ENCODE measurements around the gene TBC1D2B.
"Not testable (repeated sequence)": the region's sequence is repeated elsewhere in the genome, so short reads cannot be mapped to it uniquely, and the experiment has no call there.

TBC1D2B gene

DNA sequence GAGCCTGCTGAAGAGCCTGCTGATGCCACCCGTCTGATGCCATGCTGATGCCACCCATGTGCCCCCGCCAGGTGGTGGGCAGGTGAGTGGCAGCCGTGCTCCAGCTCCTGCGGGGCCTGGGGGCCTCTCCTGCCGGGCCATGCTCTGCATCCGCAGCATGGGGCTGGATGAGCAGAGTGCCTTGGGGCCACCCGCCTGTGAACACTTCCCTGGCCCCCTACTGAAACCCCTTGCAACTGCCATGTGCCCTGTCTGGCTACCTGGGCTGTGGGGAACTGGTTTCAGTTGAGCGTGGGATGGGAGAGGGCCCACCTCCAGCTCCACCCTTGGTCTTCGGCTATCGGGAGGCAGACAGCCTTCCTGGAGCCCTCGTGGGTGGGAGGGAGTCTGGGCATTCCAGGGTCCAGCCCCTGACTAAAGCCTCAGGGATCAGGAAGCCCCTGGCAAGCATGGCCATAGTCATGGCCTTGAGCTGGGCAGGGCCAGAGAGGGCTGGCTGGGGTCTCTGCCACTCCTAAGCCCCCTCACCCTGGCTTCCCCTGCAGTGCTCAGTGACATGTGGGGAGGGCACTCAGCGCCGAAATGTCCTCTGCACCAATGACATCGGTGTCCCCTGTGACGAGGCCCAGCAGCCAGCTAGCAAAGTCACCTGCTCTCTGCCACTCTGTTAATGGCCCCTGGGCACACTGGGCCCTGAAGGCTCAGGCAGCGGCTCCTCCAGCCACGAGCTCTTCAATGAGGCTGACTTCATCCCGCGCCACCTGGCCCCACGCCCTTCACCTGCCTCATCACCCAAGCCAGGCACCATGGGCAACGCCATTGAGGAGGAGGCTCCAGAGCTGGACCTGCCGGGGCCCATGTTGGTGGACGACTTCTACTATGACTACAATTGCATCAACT is 92.2 kb downstream of the TBC1D2B start:
- DNase-seq: no peak

DNA sequence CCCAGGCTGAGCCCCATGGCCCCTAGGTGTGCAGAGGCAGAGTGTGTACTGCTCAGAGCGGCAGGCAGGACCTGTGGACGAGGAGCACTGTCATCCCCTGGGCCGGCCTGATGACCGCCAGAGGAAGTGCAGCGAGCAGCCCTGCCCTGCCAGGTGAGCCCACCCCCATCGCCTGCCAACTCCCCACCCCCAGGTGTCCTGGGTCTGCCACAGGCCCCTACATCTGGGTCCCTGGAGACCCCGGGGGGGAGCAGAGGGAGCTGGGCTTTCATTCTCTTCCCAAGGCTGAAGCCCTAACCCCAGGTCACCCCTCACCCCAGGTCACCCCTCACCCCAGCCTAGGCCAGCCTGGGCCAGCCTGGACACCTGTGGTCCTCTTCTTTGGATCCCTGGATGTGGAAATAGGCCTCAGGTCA is 93.1 kb downstream of the TBC1D2B start:
- DNase-seq: no peak

DNA sequence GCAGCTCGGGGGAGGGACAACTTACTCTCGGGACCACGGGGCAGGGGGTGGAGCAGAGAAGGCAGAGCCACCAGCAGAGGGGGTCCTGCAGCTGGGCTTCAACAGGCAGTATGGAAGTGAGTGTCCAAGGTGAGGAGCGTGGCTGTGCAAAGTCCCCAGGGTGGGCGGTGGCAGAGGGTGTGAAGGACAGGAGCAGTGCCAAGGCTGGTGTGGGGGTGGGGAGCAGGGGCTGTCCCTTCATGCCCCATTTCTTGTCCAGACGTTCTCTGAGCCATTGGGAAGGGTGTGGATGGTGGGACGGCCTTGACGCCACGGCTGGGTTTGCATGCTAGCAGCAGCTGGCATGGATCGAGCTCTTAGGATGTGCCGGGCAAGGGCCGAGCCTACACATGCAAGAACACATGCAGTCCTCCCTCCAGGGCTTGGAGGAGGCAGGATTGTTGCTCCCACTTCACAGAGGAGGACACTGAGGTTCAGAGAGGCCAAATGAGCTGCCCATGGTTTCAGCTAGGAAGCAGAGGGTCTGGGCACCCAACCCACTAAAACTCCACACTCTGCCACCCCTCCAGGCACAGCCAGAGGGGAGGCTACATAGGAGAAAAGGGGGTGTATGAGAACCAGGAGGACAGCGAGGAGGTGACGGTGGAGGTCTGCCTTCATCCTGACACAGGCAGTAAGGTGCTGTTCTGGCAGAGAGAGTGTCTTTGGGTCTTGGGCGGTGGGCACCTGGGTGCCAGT is 93.6 kb downstream of the TBC1D2B start:
- DNase-seq: no peak

DNA sequence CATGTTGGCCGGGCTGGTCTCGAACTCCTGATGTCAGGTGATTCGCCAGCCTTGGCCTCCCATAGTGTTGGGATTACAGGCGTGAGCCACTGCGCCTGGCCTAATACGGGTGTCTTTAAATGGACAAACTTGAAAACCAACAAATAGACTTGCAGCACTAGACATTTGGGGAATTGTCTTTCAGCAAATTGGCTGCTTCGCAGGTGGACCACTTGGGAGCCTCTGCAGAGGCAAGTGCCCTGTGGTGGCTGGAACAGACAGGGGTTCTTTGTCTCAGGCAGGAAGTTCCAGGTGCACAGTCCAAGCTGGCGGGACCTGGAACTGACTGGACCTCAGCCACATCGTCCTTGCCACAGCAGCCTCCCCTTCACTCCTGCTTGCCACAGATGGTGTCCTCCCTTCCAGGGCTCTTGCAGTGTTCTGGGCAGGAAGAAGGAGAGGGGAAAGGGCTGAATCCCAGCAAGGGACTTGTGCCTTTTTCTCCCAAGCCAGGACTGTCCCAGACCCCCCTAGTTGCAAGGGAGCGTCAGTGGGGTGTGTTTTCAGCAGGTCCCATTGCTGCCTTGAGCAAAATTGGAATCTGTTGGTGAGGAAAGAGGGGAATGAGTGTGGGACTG is 94.3 kb downstream of the TBC1D2B start:
- DNase-seq: no peak

DNA sequence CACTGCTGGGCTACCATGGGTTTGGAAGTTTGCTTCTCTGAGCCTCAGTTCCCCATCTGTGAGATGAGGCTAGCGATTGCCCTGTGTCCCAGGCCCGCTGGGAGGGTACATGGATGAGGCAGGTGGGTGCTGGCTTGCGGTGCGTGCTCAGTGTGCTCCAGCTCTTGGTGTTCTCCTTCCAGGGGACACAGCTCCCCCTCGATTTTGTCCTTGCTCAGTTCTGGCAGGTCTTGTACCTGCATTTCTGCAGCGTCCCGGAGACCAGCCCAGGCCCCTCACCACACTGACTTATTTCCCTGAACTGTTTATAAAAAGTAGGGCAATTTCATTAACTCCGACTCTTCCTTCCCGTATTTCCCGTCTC is 95.4 kb downstream of the TBC1D2B start:
- no peak for DNase-seq

DNA sequence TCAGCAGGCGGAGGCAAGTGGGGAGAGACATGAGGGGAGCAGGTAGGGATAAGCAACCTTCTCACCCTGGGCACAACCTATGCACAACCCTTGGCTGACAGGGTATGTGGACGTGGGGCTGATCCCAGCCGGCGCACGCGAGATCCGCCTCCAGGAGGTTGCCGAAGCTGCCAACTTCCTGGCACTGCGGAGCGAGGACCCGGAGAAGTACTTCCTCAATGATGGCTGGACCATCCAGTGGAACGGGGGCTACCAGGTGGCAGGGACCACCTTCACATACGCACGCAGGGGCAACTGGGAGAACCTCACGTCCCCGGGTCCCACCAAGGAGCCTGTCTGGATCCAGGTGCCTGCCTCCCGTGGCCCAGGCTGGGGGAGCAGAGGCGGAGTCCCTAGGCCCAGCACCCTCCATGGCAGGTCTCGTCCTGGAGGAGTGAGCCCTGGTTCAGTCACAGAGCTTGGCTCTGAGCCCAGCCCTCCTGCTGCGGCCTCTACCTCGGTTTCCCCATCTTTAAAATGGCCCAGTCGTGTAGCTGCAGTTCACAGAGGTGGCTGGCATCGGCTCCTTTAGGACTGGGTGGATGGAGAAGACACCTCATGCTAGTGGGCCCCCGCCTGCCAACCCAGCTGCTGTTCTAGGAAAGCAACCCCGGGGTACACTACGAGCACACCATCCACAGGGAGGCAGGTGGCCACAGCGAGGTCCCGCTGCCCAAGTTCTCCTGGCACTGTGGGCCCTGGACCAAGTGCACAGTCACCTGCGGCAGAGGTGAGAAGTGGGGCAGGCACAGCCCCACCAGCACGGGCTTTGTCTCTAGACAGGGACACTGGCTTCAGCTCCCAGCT is 96.0 kb downstream of the TBC1D2B start:
- DNase-seq: no peak

DNA sequence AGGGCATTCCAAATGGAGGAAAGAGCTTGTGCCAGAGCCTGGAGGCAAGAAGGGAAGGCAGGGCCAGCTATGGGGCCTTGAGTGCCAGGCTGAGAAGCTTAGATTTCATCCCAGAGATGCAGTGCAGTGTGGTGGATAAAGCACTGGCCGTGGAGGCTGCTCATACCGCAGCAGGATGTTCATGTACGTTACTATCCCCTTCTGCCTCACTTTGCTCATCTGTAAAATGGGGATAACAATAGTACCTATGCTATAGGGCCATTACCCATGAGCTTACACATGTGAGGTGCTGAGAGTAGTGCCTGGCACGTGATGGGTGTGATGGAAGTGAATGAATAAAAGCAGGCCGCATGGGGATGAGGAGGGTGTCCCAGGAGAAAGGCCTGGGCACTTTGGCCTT is 96.8 kb downstream of the TBC1D2B start:
- not testable (repeated sequence) for DNase-seq

DNA sequence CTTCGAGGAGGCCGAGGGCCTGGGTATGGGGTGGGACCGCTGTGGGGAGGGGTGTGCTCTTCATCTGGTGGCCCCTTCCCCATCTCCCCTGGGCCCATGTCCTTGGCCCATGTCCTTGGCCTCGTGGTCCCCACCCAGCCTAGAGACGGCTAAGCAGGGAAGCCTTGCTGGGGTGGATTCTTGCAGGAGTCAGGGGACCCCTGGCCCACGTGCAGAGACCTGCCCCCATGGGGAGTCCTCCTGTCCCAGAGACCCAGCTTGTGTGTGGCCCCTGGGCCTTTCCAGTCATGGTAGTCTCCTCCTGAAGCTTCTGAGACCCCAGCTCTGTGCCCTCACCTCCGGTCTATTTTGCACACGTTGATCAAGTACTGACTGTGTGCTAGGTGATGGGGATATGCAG is 97.4 kb downstream of the TBC1D2B start:
- no peak for DNase-seq

DNA sequence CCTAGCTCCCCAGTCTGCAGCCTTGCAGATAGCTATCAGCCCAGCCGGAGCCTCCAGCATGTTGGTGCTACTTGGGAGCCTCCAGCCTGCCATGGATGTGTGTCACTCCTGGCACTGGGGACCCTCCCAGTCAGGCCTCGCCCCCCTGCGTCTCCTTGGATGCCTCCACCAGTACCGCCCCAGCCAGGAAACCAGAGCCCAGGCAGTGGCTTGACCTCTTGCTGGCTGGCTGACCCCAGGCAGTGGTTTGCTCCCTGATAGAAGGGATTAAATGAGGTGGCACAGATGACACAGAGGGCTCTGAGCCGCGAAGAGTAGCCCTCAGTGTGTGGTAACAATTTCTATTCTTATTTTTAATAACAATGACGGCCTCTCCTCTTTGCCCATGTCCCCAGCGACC is 98.4 kb downstream of the TBC1D2B start:
- not testable (repeated sequence) for DNase-seq

DNA sequence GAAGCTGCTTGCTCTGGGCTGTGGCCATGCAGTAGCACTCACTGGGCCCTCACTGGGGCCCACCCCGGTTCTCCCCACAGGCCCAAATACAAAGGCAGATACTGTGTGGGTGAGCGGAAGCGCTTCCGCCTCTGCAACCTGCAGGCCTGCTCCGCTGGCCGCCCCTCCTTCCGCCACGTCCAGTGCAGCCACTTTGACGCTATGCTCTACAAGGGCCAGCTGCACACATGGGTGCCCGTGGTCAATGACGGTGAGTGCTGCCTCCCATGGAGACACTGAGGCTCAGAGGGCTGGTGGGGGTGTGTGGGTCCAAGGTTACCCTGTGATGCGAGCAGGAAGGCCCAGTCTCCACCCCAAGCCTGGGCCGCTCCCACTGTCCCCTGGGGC is 98.8 kb downstream of the TBC1D2B start:
- not testable (repeated sequence) for DNase-seq

DNA sequence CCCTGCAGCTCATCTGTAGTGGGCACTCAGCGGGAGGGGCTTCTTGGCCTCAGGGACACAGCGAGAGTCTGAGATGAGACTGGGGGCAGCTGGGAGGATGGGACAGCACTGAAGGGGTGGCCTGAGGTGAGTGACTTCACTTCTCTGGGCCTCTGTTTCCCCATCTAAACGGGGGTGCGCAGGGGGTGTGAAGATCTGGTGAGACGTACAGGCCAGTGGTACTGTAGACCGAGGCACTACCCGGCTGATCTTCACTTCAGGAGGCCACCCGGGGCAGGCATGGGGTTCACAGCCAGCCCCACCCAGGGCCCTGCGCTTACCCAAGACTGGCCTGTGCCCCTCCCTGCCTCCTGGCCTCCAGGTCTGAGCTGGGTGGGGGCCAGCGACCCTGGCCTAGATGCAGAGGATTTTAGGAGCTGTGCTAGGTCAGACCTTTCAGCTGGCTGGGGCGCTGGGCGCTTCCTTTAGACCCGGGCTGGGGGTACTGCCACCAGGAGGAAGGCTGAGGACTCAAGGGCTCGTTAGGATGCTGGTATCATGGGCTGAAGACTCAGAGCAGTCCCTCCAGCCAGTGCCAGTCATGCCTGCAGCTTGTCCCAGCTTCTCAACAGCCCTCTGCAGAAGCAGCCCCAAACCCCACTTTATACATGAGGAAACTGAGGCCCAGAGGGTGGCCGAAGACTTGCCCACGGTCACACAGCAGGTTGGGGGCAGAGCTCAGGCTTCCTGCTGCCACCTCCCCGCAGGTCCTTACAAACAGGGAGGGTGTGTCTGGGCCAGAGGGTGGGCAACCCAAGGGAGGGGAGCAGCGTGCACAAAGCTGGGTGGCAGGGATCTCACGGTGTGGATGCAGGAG is 99.4 kb downstream of the TBC1D2B start:
- DNase-seq: not testable (repeated sequence)

DNA sequence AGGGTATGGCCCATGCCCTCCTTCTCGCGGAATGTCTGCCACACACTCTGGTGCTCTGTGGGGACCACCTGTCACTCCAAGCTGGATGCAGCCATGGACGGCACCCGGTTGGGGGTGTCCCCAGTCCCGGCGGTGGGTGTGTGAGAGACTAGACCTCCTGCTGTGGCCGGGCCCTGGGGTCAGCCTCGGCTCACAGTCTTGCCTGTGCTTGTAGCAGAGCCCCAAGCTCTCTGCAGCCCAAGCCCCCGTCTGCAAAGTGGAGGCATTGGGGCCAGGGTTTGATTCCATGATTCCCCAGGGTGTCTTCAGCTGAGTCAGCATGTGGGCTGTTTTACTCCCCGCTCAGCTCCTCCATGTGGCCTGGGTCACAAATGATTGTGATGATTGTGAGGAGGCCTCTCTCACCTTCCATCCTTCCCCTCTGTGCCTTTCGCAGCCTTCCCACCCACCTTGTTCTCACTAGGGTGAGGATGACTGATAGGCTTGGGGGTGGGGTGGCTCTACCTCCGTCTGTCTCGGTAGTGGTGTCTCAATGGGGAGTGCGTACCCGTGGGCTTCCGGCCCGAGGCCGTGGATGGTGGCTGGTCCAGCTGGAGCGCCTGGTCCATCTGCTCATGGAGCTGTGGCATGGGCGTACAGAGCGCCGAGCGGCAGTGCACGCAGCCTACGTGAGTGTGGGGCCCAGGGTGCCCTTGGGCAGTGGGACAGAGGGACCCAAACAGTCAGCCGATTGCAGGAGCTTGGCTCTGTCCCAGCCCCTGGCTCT is 100.6 kb downstream of the TBC1D2B start:
- not testable (repeated sequence) for DNase-seq

DNA sequence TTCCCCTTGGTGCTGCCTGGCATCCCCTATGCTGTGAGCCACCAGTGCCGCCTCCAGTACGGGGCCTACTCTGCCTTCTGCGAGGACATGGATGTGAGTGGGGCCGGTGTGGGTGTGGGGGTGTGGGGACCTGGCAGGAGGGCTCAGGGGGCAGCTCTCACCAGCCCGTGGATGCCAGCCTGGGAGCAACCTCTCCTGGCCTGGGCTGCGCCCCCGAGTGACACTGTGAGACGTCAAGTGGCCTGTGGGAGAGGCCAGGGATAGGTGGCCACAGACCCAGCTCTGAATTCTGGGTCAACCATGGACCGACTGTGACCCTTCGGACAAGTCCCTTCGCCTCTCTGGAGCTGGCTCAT is 101.4 kb downstream of the TBC1D2B start:
- not testable (repeated sequence) for DNase-seq

DNA sequence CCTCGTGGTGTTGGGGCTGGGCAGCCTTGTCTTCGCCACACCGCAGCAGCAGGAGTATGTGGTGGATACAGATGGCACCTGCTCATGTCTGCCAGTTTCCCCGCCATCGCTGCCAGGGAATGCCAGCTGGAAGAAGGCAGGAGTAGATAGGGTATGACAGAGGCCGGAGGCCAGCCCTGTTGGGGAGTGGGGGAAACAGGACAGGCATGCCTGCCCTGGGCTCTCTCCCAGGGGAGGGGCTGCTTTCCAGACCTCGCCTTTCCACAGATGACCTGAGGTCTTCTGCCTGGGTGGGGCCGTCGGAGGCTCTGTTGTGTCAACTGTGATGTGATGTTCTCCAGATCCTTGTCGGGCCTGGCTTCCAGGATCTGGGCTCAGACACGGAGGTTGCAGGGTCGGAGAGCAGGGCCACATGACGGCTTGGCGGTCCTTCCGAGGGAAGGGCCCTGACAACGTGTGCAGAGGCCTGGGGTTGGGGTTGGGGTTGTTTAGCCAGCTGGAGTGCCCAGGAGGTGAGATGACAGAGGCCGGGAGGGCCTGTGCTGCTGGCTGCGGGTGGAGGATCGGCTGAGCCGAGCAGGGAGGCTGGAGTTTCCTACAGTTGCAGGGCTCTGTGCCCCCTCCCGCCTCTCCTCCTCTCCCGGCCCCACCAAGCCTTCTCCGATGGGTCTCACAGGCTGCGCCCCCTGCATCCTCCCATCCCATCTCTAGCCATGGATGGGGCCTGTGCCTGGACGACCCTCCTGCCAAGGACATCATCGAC is 102.0 kb downstream of the TBC1D2B start:
- DNase-seq: no peak

DNA sequence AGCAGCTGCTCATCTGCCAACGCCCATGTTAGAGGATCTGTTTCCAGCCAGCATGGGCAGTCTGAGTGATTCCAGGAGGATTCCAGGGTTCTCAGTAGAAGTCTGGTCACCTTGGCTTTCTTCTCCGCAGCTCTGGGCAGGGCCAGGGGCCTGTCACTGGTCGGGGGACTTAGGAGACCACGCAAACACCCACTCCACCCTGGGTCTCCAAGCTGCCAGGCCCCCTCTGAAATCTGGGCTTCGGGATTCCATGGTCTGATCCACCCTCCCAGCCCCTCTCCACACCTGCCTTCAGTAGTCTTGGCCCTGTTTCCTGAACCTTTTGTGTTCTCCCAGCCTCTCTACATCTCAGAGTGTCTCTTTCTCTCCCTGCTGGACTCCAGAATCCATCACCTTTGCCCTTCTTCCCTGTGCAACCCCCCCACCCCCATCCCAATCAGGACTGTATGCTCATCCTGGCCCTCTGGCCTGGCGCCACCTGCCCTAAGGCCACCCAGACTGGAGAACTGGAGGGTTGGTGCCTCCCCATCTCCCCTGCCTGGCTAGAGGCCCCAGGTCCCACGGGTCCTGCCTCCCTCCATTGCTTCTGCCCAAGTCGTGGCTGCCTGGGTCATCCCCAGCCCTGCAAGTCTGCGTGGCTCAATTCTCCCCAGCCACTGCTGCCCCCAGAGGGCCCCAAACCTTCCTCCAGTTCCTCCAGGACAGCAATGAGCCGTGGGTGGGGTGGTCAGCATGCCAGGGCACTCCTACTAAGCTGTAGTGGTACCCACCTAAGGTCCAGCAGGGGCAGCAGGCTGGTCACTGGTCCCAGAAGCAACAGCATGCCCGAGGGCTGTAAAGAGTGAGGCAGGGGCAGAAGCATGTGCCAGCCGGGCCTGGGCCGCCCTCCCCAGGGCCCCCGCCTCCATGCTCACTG is 102.8 kb downstream of the TBC1D2B start:
- no peak for DNase-seq

DNA sequence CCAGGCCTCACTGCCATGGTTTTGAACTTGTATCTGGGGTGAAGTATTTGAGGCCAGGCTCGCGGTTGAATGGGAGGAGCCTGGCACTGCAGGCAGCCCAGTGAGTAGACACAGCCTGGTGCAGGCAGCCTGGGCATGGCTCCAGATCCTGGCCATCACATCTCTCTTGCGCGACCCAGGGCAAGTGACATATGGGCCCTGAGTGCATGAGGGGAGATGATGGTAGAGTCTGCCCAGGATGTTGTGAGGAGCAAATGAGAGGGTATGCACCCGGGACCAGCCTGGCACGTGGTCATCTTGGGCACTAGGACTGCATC is 103.5 kb downstream of the TBC1D2B start:
- peak; percentile 70 for DNase-seq

DNA sequence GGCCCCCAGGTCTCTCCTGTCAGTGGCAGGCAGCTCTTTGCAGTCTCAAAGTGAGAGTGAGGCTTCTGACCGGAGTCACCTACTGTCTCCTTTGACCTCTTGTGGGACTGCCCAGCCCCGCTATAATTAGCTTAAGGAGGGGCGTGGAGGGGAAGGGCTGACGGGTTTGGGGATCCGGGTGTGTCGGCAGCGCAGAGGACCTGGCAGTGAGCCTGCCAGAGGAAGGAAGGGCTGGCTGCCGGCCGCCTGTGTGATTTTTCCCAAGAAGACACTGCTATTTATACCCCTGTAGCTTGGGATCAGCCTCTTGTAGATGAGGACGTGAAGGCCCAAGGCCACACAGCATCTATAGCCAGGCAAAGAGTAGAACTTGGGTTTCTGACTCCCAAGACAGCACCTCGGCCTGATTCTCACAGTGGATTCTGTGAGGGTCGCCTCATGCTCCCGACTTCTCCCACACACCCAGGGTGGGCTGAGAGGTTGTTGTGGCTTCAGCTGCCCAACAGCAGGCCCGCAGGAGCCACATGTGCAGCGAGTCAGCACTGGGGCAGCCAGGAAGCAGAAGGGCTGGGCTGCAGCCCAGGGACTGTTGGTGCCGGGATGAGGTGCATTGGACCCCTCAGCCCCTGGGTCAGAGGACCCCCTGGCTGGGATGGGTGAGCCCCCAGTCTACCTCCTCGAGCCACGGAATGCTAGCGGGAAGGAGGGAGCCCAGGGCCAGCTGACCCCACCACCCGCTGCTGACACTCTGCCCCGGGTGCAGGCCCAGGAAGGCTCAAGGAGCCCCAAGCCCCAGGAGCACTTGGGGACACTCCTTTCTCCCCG is 104.0 kb downstream of the TBC1D2B start:
- not testable (repeated sequence) for DNase-seq

DNA sequence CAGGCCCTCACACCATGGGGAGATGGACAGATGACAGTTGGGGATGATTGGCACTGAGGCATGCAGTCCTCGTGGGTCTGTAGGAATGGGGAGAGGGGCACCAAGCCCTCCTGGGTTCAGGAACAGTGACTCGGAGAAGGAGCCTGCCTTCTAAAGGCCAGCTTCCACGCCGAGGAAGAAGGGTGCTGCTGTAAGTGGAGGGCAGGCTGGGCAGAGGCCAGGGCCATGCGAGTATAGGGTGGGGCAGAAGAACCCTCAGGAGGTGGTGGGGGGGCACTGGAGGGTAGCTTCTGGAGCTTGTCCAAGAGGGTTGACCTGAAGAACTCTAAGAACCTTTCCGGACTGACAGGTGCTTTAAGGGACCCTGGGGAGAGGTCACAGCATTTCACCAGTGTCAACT is 104.8 kb downstream of the TBC1D2B start:
- not testable (repeated sequence) for DNase-seq

All from fibroblast of skin of scalp (primary cell).